Smooth muscle cell (in vitro differentiated cells): ENCODE results near the gene RABL3. TPM values are rescaled to one million over a fixed set of nuclear protein-coding genes. Genes with fewer than 3 reads are reported as not detected.
"Not testable (repeated sequence)": the region's sequence is repeated elsewhere in the genome, so short reads cannot be mapped to it uniquely, and the experiment has no call there.

Source experiments
- DNase-seq: peaks from one replicate; lab custom pipeline; 2025; ENCODE audit not compliant: unreplicated experiment; lab: John Stamatoyannopoulos, UW
- H2AFZ ChIP-seq: fragments of 200-600 bp; sonication (generic); 2 replicates; pipeline ENCODE4 v1.6.0; 2016; ENCODE audit warnings: antibody characterized with exemption, low read depth, mild to moderate bottlenecking
- H3F3A ChIP-seq: fragments of 200-600 bp; sonication (generic); 2 replicates; pipeline ENCODE4 v1.6.0; 2017; ENCODE audit warnings: antibody characterized with exemption, low read depth
- H3K27ac ChIP-seq: fragments of 200-600 bp; sonication (generic); 2 replicates; pipeline ENCODE4 v1.5.1; 2016; ENCODE audit warnings: low read depth, mild to moderate bottlenecking
- H3K27me3 ChIP-seq: fragments of 200-600 bp; sonication (generic); 2 replicates; pipeline ENCODE4 v1.6.1; 2016; ENCODE audit warnings: low read depth, mild to moderate bottlenecking
- H3K36me3 ChIP-seq: fragments of 200-600 bp; sonication (generic); 2 replicates; pipeline ENCODE4 v1.5.1; 2016; ENCODE audit warnings: low read depth
- H3K4me1 ChIP-seq: fragments of 200-600 bp; sonication (generic); 2 replicates; pipeline ENCODE4 v1.5.1; 2016; ENCODE audit warnings: low read depth
- H3K4me2 ChIP-seq: fragments of 200-600 bp; sonication (generic); 2 replicates; pipeline ENCODE4 v1.6.0; 2016; ENCODE audit warnings: mild to moderate bottlenecking
- H3K4me3 ChIP-seq: fragments of 200-600 bp; sonication (generic); 2 replicates; pipeline ENCODE4 v1.5.1; 2016; ENCODE audit warnings: mild to moderate bottlenecking
- H3K79me2 ChIP-seq: fragments of 200-600 bp; sonication (generic); 2 replicates; pipeline ENCODE4 v1.6.0; 2016; ENCODE audit warnings: low read depth, mild to moderate bottlenecking
- H3K9ac ChIP-seq: fragments of 200-600 bp; sonication (generic); 2 replicates; pipeline ENCODE4 v1.6.0; 2016; ENCODE audit warnings: low read depth
- H3K9me3 ChIP-seq: fragments of 200-600 bp; sonication (generic); replicated peaks from 2 replicates; pipeline ENCODE4 v1.5.1; 2016; ENCODE audit warnings: low read depth
- H4K20me1 ChIP-seq: fragments of 200-600 bp; sonication (generic); 2 replicates; pipeline ENCODE4 v1.6.0; 2016; ENCODE audit warnings: low read depth
- WGBS: methylation state at CpG from one replicate; pipeline ENCODE4 v1.1.7; 2016; ENCODE audit warnings: low lambda C conversion rate; 5-methylcytosine and 5-hydroxymethylcytosine counted together
- polyA plus RNA-seq: library from polyadenylated mRNA; unstranded; fragments of >200 nt; fragmentation: Nextera tagmentation; extraction: Ambion mirVana; gene quantifications from 2 replicates; pipeline ENCODE4 v1.2.1, GENCODE V29; 2016
- total RNA-seq: library from RNA; depleted of rRNA; stranded (reverse); fragments of >200 nt; gene quantifications from 2 replicates; pipeline ENCODE4 v1.2.3, GENCODE V29; 2014
- TF ChIP-seq, protein P1 (sequence below): fragments of 200-600 bp; sonication (generic); IDR thresholded peaks from 2 replicates; pipeline ENCODE4 v1.5.1; 2017; ENCODE audit warnings: borderline replicate concordance, mild to moderate bottlenecking, antibody characterized with exemption; ENCODE audit not compliant: insufficient read depth, poor library complexity, severe bottlenecking

Gene RABL3
- total and polyA plus RNA-seq, 2 experiments from 2014 or later, result 29.5 to 33.5 TPM

DNA sequence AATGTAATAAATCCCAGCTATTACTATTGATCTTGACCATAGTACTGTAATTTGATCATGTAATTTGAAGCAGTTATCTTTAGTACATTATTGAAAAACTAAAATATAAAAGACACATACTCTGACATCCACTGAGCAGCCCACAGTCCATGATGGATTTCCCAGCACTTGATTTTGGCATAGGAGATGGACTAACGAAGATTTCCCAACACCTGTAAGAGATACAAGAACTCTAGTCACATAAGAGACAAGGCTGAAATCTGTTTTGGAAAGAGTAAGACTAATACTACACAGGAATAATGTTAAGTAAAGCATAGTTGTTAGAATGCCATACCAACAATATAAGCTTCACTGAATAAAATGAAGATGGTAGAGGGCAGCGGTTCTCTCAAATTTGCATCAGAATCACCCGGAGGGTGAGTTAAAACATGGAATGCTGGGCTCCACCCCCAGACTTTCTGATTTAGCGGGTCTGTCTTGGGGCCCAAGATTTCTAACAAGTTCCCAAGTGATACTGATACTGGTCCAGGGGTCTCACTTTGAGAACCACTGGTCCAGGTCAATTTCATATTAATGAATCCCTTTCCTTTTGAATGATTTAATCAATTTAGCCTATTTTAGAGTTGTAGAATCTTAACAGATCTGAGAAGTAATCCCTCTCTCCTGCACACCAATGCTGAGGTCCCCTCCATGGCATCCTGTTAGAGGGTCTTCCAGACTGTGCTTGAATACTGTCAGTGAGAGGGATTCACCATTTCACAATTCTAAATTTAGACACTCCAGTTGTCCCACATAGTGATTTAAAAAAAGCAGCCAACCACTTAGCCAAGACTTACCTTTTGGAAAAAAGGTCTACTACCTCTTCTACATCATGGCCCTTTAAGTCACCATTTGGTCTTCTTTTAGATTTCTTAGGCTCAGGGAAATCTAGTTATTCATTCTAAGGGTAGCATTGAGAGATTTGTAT lies 11.5 kb downstream of the RABL3 start:
- no peaks in the 10 kb centered on the region for H3K36me3 ChIP-seq
- H3K4me2 ChIP-seq, result no peak overlapping the region
- no peaks in the 10 kb centered on the region for H4K20me1 ChIP-seq
- H3K79me2 ChIP-seq, result peaks cover 8% of the 10 kb centered on the region
- WGBS, result 68% methylated on average over 4 of the region's 4 CpGs
- no peak overlapping the region for H3K4me3 ChIP-seq
- no peaks in the 10 kb centered on the region for H3K9me3 ChIP-seq
- no peak overlapping the region for H3K9ac ChIP-seq
- no peak for DNase-seq
- H3F3A ChIP-seq, result no peaks in the 10 kb centered on the region
- H3K27me3 ChIP-seq, result no peaks in the 10 kb centered on the region
- TF ChIP-seq, protein P1, sequence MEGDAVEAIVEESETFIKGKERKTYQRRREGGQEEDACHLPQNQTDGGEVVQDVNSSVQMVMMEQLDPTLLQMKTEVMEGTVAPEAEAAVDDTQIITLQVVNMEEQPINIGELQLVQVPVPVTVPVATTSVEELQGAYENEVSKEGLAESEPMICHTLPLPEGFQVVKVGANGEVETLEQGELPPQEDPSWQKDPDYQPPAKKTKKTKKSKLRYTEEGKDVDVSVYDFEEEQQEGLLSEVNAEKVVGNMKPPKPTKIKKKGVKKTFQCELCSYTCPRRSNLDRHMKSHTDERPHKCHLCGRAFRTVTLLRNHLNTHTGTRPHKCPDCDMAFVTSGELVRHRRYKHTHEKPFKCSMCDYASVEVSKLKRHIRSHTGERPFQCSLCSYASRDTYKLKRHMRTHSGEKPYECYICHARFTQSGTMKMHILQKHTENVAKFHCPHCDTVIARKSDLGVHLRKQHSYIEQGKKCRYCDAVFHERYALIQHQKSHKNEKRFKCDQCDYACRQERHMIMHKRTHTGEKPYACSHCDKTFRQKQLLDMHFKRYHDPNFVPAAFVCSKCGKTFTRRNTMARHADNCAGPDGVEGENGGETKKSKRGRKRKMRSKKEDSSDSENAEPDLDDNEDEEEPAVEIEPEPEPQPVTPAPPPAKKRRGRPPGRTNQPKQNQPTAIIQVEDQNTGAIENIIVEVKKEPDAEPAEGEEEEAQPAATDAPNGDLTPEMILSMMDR, result no peak
- no peak overlapping the region for H2AFZ ChIP-seq
- H3K27ac ChIP-seq, result no peak overlapping the region
- no peaks in the 10 kb centered on the region for H3K4me1 ChIP-seq

DNA sequence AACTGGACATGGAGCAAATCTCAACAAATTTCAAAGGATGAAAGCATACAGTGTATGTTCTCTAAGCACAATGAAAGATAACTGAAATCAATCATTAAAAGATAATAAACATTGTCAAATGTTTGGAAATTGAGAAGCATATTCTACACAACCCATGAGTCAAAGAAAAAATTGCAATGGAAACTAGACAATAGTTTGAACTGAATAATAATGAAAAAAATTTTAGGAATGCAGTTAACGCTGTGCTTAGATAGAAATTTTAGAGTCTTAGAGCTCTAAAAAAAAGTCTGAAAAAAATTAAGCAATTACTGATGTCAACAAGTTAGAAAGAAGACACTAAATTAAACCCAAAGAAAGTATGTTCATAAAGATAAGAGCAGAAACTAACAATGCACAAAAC lies 15.5 kb downstream of the RABL3 start:
- no peaks in the 10 kb centered on the region for H3K36me3 ChIP-seq
- H4K20me1 ChIP-seq, result no peaks in the 10 kb centered on the region
- H3F3A ChIP-seq, result no peaks in the 10 kb centered on the region
- H3K4me2 ChIP-seq, result no peak overlapping the region
- DNase-seq, result no peak
- peaks cover 8% of the 10 kb centered on the region for H3K79me2 ChIP-seq
- H3K4me1 ChIP-seq, result no peaks in the 10 kb centered on the region
- TF ChIP-seq, protein P1, result no peak
- H2AFZ ChIP-seq, result no peak overlapping the region
- H3K4me3 ChIP-seq, result no peak overlapping the region
- no peaks in the 10 kb centered on the region for H3K9me3 ChIP-seq
- no peak overlapping the region for H3K9ac ChIP-seq
- H3K27ac ChIP-seq, result no peak overlapping the region
- no peaks in the 10 kb centered on the region for H3K27me3 ChIP-seq
- WGBS, result 65% methylated on average over 1 of the region's 1 CpG

DNA sequence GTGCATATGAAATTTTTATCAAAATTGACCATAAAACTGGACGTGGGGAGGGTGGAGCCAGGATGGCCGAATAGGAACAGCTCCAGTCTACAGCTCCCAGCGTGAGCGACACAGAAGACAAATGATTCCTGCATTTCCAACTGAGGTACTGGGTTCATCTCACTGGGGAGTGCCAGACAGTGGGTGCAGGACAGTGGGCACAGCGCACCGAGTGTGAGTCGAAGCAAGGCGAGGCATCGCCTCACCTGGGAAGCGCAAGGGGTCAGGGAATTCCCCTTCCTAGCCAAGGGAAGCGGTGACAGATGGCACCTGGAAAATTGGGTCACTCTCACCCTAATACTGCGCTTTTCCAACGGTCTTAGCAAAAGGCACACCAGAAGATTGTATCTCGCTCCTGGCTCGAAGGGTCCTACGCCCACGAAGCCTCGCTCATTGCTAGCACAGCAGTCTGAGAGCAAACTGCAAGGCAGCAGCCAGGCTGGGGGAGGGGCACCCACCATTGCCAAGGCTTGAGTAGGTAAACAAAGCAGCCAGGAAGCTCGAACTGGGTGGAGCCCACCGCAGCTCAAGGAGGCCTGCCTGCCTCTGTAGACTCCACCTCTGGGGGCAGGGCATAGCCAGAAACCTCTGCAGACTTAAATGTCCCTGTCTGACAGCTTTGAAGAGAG lies 23.0 kb downstream of the RABL3 start:
- H2AFZ ChIP-seq, result peak overlapping the region; percentile 87
- not testable (repeated sequence) for H3K9me3 ChIP-seq, H3K79me2 ChIP-seq, DNase-seq, H3K27me3 ChIP-seq, H4K20me1 ChIP-seq, H3K36me3 ChIP-seq, H3F3A ChIP-seq, H3K4me1 ChIP-seq
- H3K9ac ChIP-seq, result peak overlapping the region; percentile 56
- 33% methylated on average over 20 of the region's 20 CpGs for WGBS
- H3K4me2 ChIP-seq, result peak overlapping the region; percentile 91
- peak overlapping the region; percentile 49 for H3K27ac ChIP-seq
- peak overlapping the region; percentile 53 for H3K4me3 ChIP-seq

DNA sequence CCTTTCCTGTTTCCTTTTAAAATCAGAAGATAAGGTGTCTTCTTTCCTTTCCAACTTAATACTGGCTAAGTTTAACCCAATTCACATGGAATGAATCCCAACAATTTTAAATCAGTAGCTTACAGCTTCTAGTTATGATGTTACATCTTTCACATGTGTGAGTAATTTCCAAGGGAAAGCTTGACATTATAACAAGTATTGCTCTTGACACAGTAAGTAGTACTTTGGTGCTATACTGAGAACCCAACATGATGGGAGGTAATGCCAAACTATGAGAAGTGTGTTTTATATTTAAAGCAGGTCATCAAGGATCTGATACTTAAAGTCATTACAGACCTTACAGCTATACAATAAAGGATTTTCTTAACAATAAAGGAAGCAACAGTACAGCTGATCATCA lies 29.1 kb downstream of the RABL3 start:
- H3K79me2 ChIP-seq, result peaks cover 6% of the 10 kb centered on the region
- H3K27ac ChIP-seq, result no peak overlapping the region
- H2AFZ ChIP-seq, result no peak overlapping the region
- H3K9ac ChIP-seq, result no peak overlapping the region
- no peaks in the 10 kb centered on the region for H3K27me3 ChIP-seq
- no peak overlapping the region for H3K4me3 ChIP-seq
- no peaks in the 10 kb centered on the region for H3K4me1 ChIP-seq
- no peaks in the 10 kb centered on the region for H3F3A ChIP-seq
- no peaks in the 10 kb centered on the region for H3K36me3 ChIP-seq
- no peaks in the 10 kb centered on the region for H3K9me3 ChIP-seq
- H4K20me1 ChIP-seq, result no peaks in the 10 kb centered on the region
- no peak for DNase-seq
- no peak overlapping the region for H3K4me2 ChIP-seq
- TF ChIP-seq, protein P1, result no peak
